Measurements from ENCODE around the gene ZNF283. TPM values are rescaled to one million over a fixed set of nuclear protein-coding genes. Genes with fewer than 3 reads are reported as not detected.

Gene ZNF283
- 5.0 and 8.5 TPM in 2 replicates for total RNA-seq

GRCh38 chr19:43826787-43827754 is at the start of gene ZNF283:
Gene ZNF283, plus strand, starts transcription at chr19:43827321. Its CDS starts 6,184 bp downstream, at chr19:43833505.
- peak; percentile 82 to 86 for DNase-seq (ENCODE audit: low read depth in 2 of 2)

- no peak for DNase-seq (ENCODE audit: low read depth in 2 of 2)
Measured at GRCh38 chr19:43778651-43779050, 48.5 kb upstream of the ZNF283 start.

- peak in 1 of 2 donors; percentile 21 for DNase-seq (ENCODE audit: low read depth in 2 of 2)
Measured at GRCh38 chr19:43779147-43779819, 47.8 kb upstream of the ZNF283 start.

- no peak for DNase-seq (ENCODE audit: low read depth in 2 of 2)
Measured at GRCh38 chr19:43779820-43780219, 47.3 kb upstream of the ZNF283 start.

- DNase-seq (ENCODE audit: low read depth in 2 of 2) = peak in 1 of 2 donors; percentile 47
Measured at GRCh38 chr19:43780706-43781525, 46.2 kb upstream of the ZNF283 start, which contains the start of gene KCNN4. Gene KCNN4, minus strand, starts transcription at chr19:43780973. Its CDS starts 112 bp downstream, at chr19:43780861.

GRCh38 chr19:43781630-43782310 is 45.4 kb upstream of the ZNF283 start:
- no peak for DNase-seq (ENCODE audit: low read depth in 2 of 2)

GRCh38 chr19:43782311-43782660 is 44.8 kb upstream of the ZNF283 start:
- no peak for DNase-seq (ENCODE audit: low read depth in 2 of 2)

GRCh38 chr19:43782689-43783231 is 44.4 kb upstream of the ZNF283 start:
- DNase-seq (ENCODE audit: low read depth in 2 of 2) = no peak

- DNase-seq (ENCODE audit: low read depth in 2 of 2) = no peak
Measured at GRCh38 chr19:43783636-43784035, 43.5 kb upstream of the ZNF283 start.

- peak in 1 of 2 donors; percentile 82 for DNase-seq (ENCODE audit: low read depth in 2 of 2)
Measured at GRCh38 chr19:43784241-43784980, 42.7 kb upstream of the ZNF283 start.

- DNase-seq (ENCODE audit: low read depth in 2 of 2) = peak; percentile 72 to 77
Measured at GRCh38 chr19:43784981-43785808, 41.9 kb upstream of the ZNF283 start.

- no peak for DNase-seq (ENCODE audit: low read depth in 2 of 2)
Measured at GRCh38 chr19:43786665-43787064, 40.5 kb upstream of the ZNF283 start.

GRCh38 chr19:43789029-43789428 is 38.1 kb upstream of the ZNF283 start:
- DNase-seq (ENCODE audit: low read depth in 2 of 2) = peak; percentile 58 to 68

- DNase-seq (ENCODE audit: low read depth in 2 of 2) = no peak
Measured at GRCh38 chr19:43790587-43790986, 36.5 kb upstream of the ZNF283 start.

- DNase-seq (ENCODE audit: low read depth in 2 of 2) = no peak
Measured at GRCh38 chr19:43797118-43797517, 30.0 kb upstream of the ZNF283 start.

- no peak for DNase-seq (ENCODE audit: low read depth in 2 of 2)
Measured at GRCh38 chr19:43797556-43797955, 29.6 kb upstream of the ZNF283 start.

- no peak for DNase-seq (ENCODE audit: low read depth in 2 of 2)
Measured at GRCh38 chr19:43798026-43798545, 29.0 kb upstream of the ZNF283 start.

- DNase-seq (ENCODE audit: low read depth in 2 of 2) = peak; percentile 16 to 26
Measured at GRCh38 chr19:43798546-43799409, 28.3 kb upstream of the ZNF283 start.
